H1 (cell line): ENCODE results near the gene HSFX2.

ENCODE experiments used
- ATF2 ChIP-seq: IDR thresholded peaks from 2 replicates; pipeline ENCODE4 v1.6.1; 2012; ENCODE audit warnings: low read length, inconsistent platforms
- CEBPB ChIP-seq: IDR thresholded peaks from 2 replicates; pipeline ENCODE4 v1.6.1; 2012; ENCODE audit warnings: low read depth, low read length
- CTCF ChIP-seq, 3 experiments: IDR thresholded peaks; 1 replicate in 2 of 3; 2 replicates in 1 of 3; pipeline versions ENCODE4 v1.5.1 to v1.6.1; 2011; ENCODE audit warnings: low read length in 3 of 3, mild to moderate bottlenecking in 3 of 3, inconsistent platforms in 2 of 3, low read depth in 1 of 3, moderate library complexity in 1 of 3; ENCODE audit not compliant: insufficient read depth in 1 of 3; ENCODE audit errors: control extremely low read depth in 1 of 3
- E2F6 ChIP-seq: IDR thresholded peaks from 2 replicates; pipeline ENCODE4 v1.6.1; 2012; ENCODE audit warnings: inconsistent platforms
- EP300 ChIP-seq, 2 experiments: IDR thresholded peaks; 1 replicate in 1 of 2; 2 replicates in 1 of 2; pipeline ENCODE4 v1.6.1; 2011 to 2012; ENCODE audit warnings: low read depth in 2 of 2, low read length in 2 of 2, mild to moderate bottlenecking in 2 of 2, borderline replicate concordance in 1 of 2, inconsistent platforms in 1 of 2, moderate library complexity in 1 of 2
- HDAC2 ChIP-seq, 2 experiments: fragments of 300-600 bp in 1 of 2; sonication (generic) in 1 of 2; IDR thresholded peaks; 2 replicates each; pipeline ENCODE4 v1.6.1; 2011 to 2012; ENCODE audit warnings: low read depth in 2 of 2, low read length in 2 of 2, mild to moderate bottlenecking in 2 of 2, moderate library complexity in 2 of 2, borderline replicate concordance in 1 of 2, inconsistent platforms in 1 of 2
- JUN ChIP-seq: IDR thresholded peaks from 2 replicates; pipeline ENCODE4 v1.6.1; 2011; ENCODE audit warnings: low read depth, mild to moderate bottlenecking, improper control_type of control experiment, low read length
- POLR2A ChIP-seq, 2 experiments: IDR thresholded peaks; 1 replicate in 1 of 2; 2 replicates in 1 of 2; pipeline ENCODE4 v1.6.1; 2011; ENCODE audit warnings: low read depth in 2 of 2, low read length in 2 of 2, mild to moderate bottlenecking in 2 of 2; ENCODE audit errors: control extremely low read depth in 1 of 2
- POLR2AphosphoS5 ChIP-seq: IDR thresholded peaks from 2 replicates; pipeline ENCODE4 v1.6.1; 2011; ENCODE audit warnings: low read depth, low read length
- SIX5 ChIP-seq: IDR thresholded peaks from 2 replicates; pipeline ENCODE4 v1.6.1; 2011; ENCODE audit warnings: mild to moderate bottlenecking, low read depth, low read length
- SP1 ChIP-seq: IDR thresholded peaks from 2 replicates; pipeline ENCODE4 v1.6.1; 2011; ENCODE audit warnings: low read depth, low read length
- TEAD4 ChIP-seq: IDR thresholded peaks from 2 replicates; pipeline ENCODE4 v1.6.1; 2012; ENCODE audit warnings: low read depth, low read length, inconsistent platforms, mixed read lengths
- ZNF274 ChIP-seq: IDR thresholded peaks from 2 replicates; pipeline ENCODE4 v1.7.0; 2012; ENCODE audit warnings: low read length, borderline replicate concordance; ENCODE audit errors: extremely low read depth

- TF ChIP-seq SP1 = no peak
- no peak for TF ChIP-seq E2F6
- no peak for TF ChIP-seq POLR2AphosphoS5
- TF ChIP-seq CTCF (IDR thresholded peaks at IDR 0.05; ENCODE audit: control extremely low read depth in 1 of 3, insufficient read depth in 1 of 3, low read depth in 1 of 3, low read length in 3 of 3) = no peak
- TF ChIP-seq ATF2 = no peak
- no peak for TF ChIP-seq JUN
- TF ChIP-seq CEBPB = no peak
- TF ChIP-seq ZNF274 = no peak
- TF ChIP-seq EP300 (IDR thresholded peaks at IDR 0.05; ENCODE audit: borderline replicate concordance in 1 of 2, low read depth in 2 of 2, low read length in 2 of 2) = no peak
- TF ChIP-seq POLR2A (IDR thresholded peaks at IDR 0.05; ENCODE audit: control extremely low read depth in 1 of 2, low read depth in 2 of 2, low read length in 2 of 2) = no peak
- no peak for TF ChIP-seq SIX5
- no peak for TF ChIP-seq HDAC2 (IDR thresholded peaks at IDR 0.05; ENCODE audit: borderline replicate concordance in 1 of 2, low read depth in 2 of 2, low read length in 2 of 2)
- no peak for TF ChIP-seq TEAD4
These were observed 16.6 kb upstream of the HSFX2 start for GRCh38 chrX:149611623-149612175.
